H1 (cell line): ENCODE measurements around the gene LLGL1. TPM values are rescaled to one million over a fixed set of nuclear protein-coding genes. Genes with fewer than 3 reads are reported as not detected.

ENCODE experiments used
- CTCF ChIA-PET: fragments of 300-600 bp; sonication (Branson Sonifier 250); formaldehyde crosslinking; loops from one replicate; lab custom pipeline; 2021; ENCODE audit not compliant: partially characterized antibody; lab: Charles Lee
- POLR2A ChIA-PET: fragments of 300-600 bp; sonication (Branson Sonifier 250); formaldehyde crosslinking; loops from one replicate; lab custom pipeline; 2021; ENCODE audit warnings: inconsistent platforms; ENCODE audit not compliant: partially characterized antibody; lab: Charles Lee
- DNase-seq, 2 experiments: peaks; one replicate each; pipeline versions ENCODE4 v3.0.0 to v3.0.0-alpha.2; 2010 to 2022; ENCODE audit warnings: low spot score in 2 of 2, low read depth in 1 of 2, mixed read lengths in 1 of 2
- FAIRE-seq: peaks from 2 replicates; lab custom pipeline; 2011; peaks lifted over from hg19 to GRCh38; lab: Jason Lieb, UNC
- H2AFZ ChIP-seq: 2 replicates; pipeline ENCODE4 v1.8.1; 2012; ENCODE audit warnings: low read length, inconsistent platforms
- H2AK5ac ChIP-seq: 2 replicates; pipeline ENCODE4 v1.6.1; 2013; ENCODE audit warnings: low read depth, low read length
- H2BK120ac ChIP-seq: replicated peaks from 2 replicates; pipeline ENCODE3; 2013; ENCODE audit warnings: low read depth, low read length, inconsistent platforms
- H2BK12ac ChIP-seq: 2 replicates; pipeline ENCODE4 v1.6.1; 2013; ENCODE audit warnings: low read depth, low read length
- H2BK15ac ChIP-seq: 2 replicates; pipeline ENCODE4 v1.6.1; 2013; ENCODE audit warnings: low read length
- H2BK20ac ChIP-seq: 2 replicates; pipeline ENCODE4 v1.6.1; 2013; ENCODE audit warnings: low read length
- H2BK5ac ChIP-seq: 2 replicates; pipeline ENCODE4 v1.6.1; 2013; ENCODE audit warnings: low read depth, low read length
- H3K14ac ChIP-seq: 2 replicates; pipeline ENCODE4 v1.6.1; 2013; ENCODE audit warnings: inconsistent platforms; ENCODE audit not compliant: insufficient read length
- H3K18ac ChIP-seq: 2 replicates; pipeline ENCODE4 v1.6.1; 2013; ENCODE audit warnings: low read length; ENCODE audit errors: extremely low read depth
- H3K23ac ChIP-seq: 2 replicates; pipeline ENCODE4 v1.6.1; 2013; ENCODE audit warnings: inconsistent platforms; ENCODE audit not compliant: insufficient read length
- H3K23me2 ChIP-seq: 2 replicates; pipeline ENCODE4 v1.6.1; 2013; ENCODE audit warnings: low read depth, low read length
- H3K27ac ChIP-seq: 2 replicates; pipeline ENCODE4 v1.6.1; 2011; ENCODE audit warnings: low read depth, low read length, inconsistent platforms
- H3K27me3 ChIP-seq, 4 experiments: replicated peaks in 1 of 4; 1 replicate in 1 of 4; 2 replicates in 3 of 4; pipeline versions ENCODE4 v1.6.1 to v1.8.1; 2011 to 2013; ENCODE audit warnings: low read length in 3 of 4, mild to moderate bottlenecking in 3 of 4, inconsistent platforms in 2 of 4, mixed read lengths in 2 of 4, moderate library complexity in 1 of 4; ENCODE audit not compliant: control insufficient read depth in 3 of 4, insufficient read depth in 3 of 4; ENCODE audit errors: extremely low read depth in 1 of 4
- H3K36me3 ChIP-seq, 4 experiments: 2 replicates each; pipeline versions ENCODE4 v1.6.1 to v1.8.1; 2011 to 2013; ENCODE audit warnings: mild to moderate bottlenecking in 4 of 4, low read length in 3 of 4, moderate library complexity in 2 of 4, control low read depth in 1 of 4, inconsistent platforms in 1 of 4; ENCODE audit not compliant: insufficient read depth in 4 of 4, control insufficient read depth in 2 of 4
- H3K4ac ChIP-seq: replicated peaks from 2 replicates; pipeline ENCODE3; 2013; ENCODE audit warnings: low read length, low read depth, mixed read lengths, inconsistent platforms; ENCODE audit not compliant: insufficient read length
- H3K4me1 ChIP-seq, 4 experiments: replicated peaks in 1 of 4; 1 replicate in 1 of 4; 2 replicates in 3 of 4; pipeline versions ENCODE4 v1.6.1 to v1.8.1; 2011 to 2013; ENCODE audit warnings: low read length in 3 of 4, inconsistent platforms in 2 of 4, mixed read lengths in 1 of 4; ENCODE audit not compliant: insufficient read depth in 4 of 4, control insufficient read depth in 3 of 4
- H3K4me2 ChIP-seq, 2 experiments: 2 replicates each; pipeline versions ENCODE4 v1.6.1 to v1.8.1; 2011 to 2013; ENCODE audit warnings: low read depth in 2 of 2, low read length in 2 of 2, control low read depth in 1 of 2, inconsistent platforms in 1 of 2, mild to moderate bottlenecking in 1 of 2; ENCODE audit not compliant: insufficient read depth in 1 of 2
- H3K4me3 ChIP-seq, 4 experiments: fragments of 200-600, 300-600 bp in 1 of 4; sonication (generic), shearing (Covaris generic), sonication (Bioruptor Twin) in 1 of 4; 2 replicates each; pipeline versions ENCODE4 v1.5.1 to v1.8.1; 2011 to 2016; ENCODE audit warnings: low read length in 4 of 4, low read depth in 3 of 4, control low read depth in 2 of 4, inconsistent platforms in 2 of 4, mild to moderate bottlenecking in 2 of 4, mixed read lengths in 1 of 4, moderate library complexity in 1 of 4; ENCODE audit not compliant: insufficient read depth in 2 of 4; ENCODE audit errors: extremely low read depth in 1 of 4
- H3K56ac ChIP-seq: replicated peaks from 2 replicates; pipeline ENCODE3; 2013; ENCODE audit warnings: low read depth, mild to moderate bottlenecking, mixed read lengths, low read length, inconsistent platforms; ENCODE audit not compliant: insufficient read length
- H3K79me1 ChIP-seq: 2 replicates; pipeline ENCODE4 v1.6.1; 2013; ENCODE audit warnings: low read depth, low read length, control low read depth
- H3K79me2 ChIP-seq, 2 experiments: 2 replicates each; pipeline versions ENCODE4 v1.6.1 to v1.8.1; 2012 to 2013; ENCODE audit warnings: low read length in 2 of 2, mild to moderate bottlenecking in 2 of 2, inconsistent platforms in 1 of 2; ENCODE audit not compliant: insufficient read depth in 2 of 2, control insufficient read depth in 1 of 2
- H3K9ac ChIP-seq, 4 experiments: replicated peaks in 1 of 4; 1 replicate in 1 of 4; 2 replicates in 3 of 4; pipeline versions ENCODE4 v1.6.1 to v1.8.1; 2011 to 2013; ENCODE audit warnings: low read depth in 3 of 4, low read length in 3 of 4, control low read depth in 2 of 4, mild to moderate bottlenecking in 2 of 4, moderate library complexity in 2 of 4, inconsistent platforms in 1 of 4; ENCODE audit errors: extremely low read depth in 1 of 4
- H3K9me3 ChIP-seq, 2 experiments: 2 replicates each; pipeline versions ENCODE4 v1.6.1 to v1.8.1; 2012 to 2013; ENCODE audit warnings: mild to moderate bottlenecking in 2 of 2, moderate library complexity in 2 of 2, control low read depth in 1 of 2, inconsistent platforms in 1 of 2, low read depth in 1 of 2, low read length in 1 of 2, mixed read lengths in 1 of 2; ENCODE audit not compliant: insufficient read depth in 2 of 2
- H4K20me1 ChIP-seq, 2 experiments: replicated peaks in 1 of 2; 2 replicates each; pipeline versions ENCODE3 to v1.8.1; 2011 to 2013; ENCODE audit warnings: inconsistent platforms in 2 of 2, low read length in 2 of 2, mild to moderate bottlenecking in 1 of 2; ENCODE audit not compliant: insufficient read depth in 2 of 2, control insufficient read depth in 1 of 2
- H4K5ac ChIP-seq: 2 replicates; pipeline ENCODE4 v1.6.1; 2013; ENCODE audit warnings: low read length, low read depth, mixed read lengths, inconsistent platforms; ENCODE audit not compliant: insufficient read length
- H4K8ac ChIP-seq: 2 replicates; pipeline ENCODE4 v1.8.0; 2013; ENCODE audit warnings: mild to moderate bottlenecking, moderate library complexity, low read length, inconsistent platforms; ENCODE audit not compliant: insufficient read depth; ENCODE audit errors: extremely low read depth
- H4K91ac ChIP-seq: replicated peaks from 2 replicates; pipeline ENCODE3; 2013; ENCODE audit warnings: low read length, mixed read lengths, inconsistent platforms; ENCODE audit not compliant: insufficient read length
- BCL11A ChIP-seq, 2 experiments: IDR thresholded peaks; one replicate each; pipeline ENCODE4 v1.6.1; 2011; ENCODE audit warnings: low read depth in 2 of 2, low read length in 2 of 2, mild to moderate bottlenecking in 2 of 2
- BRCA1 ChIP-seq: IDR thresholded peaks from 2 replicates; pipeline ENCODE4 v1.6.1; 2012; ENCODE audit warnings: low read depth, low read length, improper control_type of control experiment
- CBX5 ChIP-seq: fragments of 300-800, 300-1000 bp; sonication (generic); IDR thresholded peaks from 2 replicates; pipeline ENCODE4 v1.7.1; 2016; ENCODE audit warnings: antibody characterized with exemption, low read length, low read depth
- EP300 ChIP-seq, 2 experiments: IDR thresholded peaks; 1 replicate in 1 of 2; 2 replicates in 1 of 2; pipeline ENCODE4 v1.6.1; 2011 to 2012; ENCODE audit warnings: low read depth in 2 of 2, low read length in 2 of 2, mild to moderate bottlenecking in 2 of 2, borderline replicate concordance in 1 of 2, inconsistent platforms in 1 of 2, moderate library complexity in 1 of 2
- HDAC6 ChIP-seq: IDR thresholded peaks from one replicate; pipeline ENCODE4 v1.7.1; 2012; ENCODE audit warnings: low read depth, mild to moderate bottlenecking, inconsistent platforms, low read length, moderate library complexity
- NRF1 ChIP-seq: IDR thresholded peaks from 2 replicates; pipeline ENCODE4 v1.6.1; 2011; ENCODE audit warnings: mild to moderate bottlenecking, low read depth, low read length, improper control_type of control experiment
- POLR2AphosphoS5 ChIP-seq: IDR thresholded peaks from 2 replicates; pipeline ENCODE4 v1.6.1; 2011; ENCODE audit warnings: low read depth, low read length
- POU5F1 ChIP-seq: IDR thresholded peaks from 2 replicates; pipeline ENCODE4 v1.6.1; 2011; ENCODE audit warnings: low read depth, mild to moderate bottlenecking, low read length, moderate library complexity
- RAD21 ChIP-seq, 2 experiments: IDR thresholded peaks in 1 of 2; conservative IDR thresholded peaks in 1 of 2; 2 replicates each; pipeline ENCODE4 v1.6.1; 2011; ENCODE audit warnings: low read depth in 2 of 2, low read length in 2 of 2, improper control_type of control experiment in 1 of 2, inconsistent platforms in 1 of 2, mild to moderate bottlenecking in 1 of 2, moderate library complexity in 1 of 2
- RNF2 ChIP-seq: fragments of 200-900, 300-1000 bp; sonication (generic); IDR thresholded peaks from 2 replicates; pipeline ENCODE4 v1.7.1; 2016; ENCODE audit warnings: borderline replicate concordance, low read depth, mild to moderate bottlenecking, antibody characterized with exemption, low read length; ENCODE audit not compliant: poor library complexity, severe bottlenecking; ENCODE audit errors: missing control alignments
- SIN3A ChIP-seq, 2 experiments: IDR thresholded peaks in 1 of 2; conservative IDR thresholded peaks in 1 of 2; 2 replicates each; pipeline ENCODE4 v1.6.1; 2011 to 2012; ENCODE audit warnings: low read length in 2 of 2, improper control_type of control experiment in 1 of 2, low read depth in 1 of 2, mild to moderate bottlenecking in 1 of 2
- SUZ12 ChIP-seq: fragments of 200-600 bp; sonication (generic); IDR thresholded peaks from 2 replicates; pipeline ENCODE4 v1.6.1; 2012; ENCODE audit warnings: mild to moderate bottlenecking, inconsistent platforms, low read length, moderate library complexity, mixed read lengths
- WGBS, 2 experiments: shearing (Covaris generic) in 1 of 2; methylation state at CpG; one replicate each; pipeline versions ENCODE4 v1.1.6 to v1.1.7; 2013 to 2015; ENCODE audit warnings: low lambda C conversion rate in 2 of 2, mixed read lengths in 2 of 2, inconsistent platforms in 1 of 2, low coverage in 1 of 2, missing lambda C conversion rate in 1 of 2; ENCODE audit not compliant: insufficient replicate concordance in 2 of 2, insufficient coverage in 1 of 2, insufficient read length in 1 of 2; ENCODE audit errors: extremely low coverage in 1 of 2, missing lambda C conversion rate in 1 of 2; 5-methylcytosine and 5-hydroxymethylcytosine counted together
- polyA plus RNA-seq, 7 experiments: library from polyadenylated mRNA; depleted of rRNA in 3 of 7; stranded (reverse) in 5 of 7; unstranded in 2 of 7; fragments of >200 nt in 5 of 7; fragments of 200-250 nt in 2 of 7; gene quantifications; 1 replicate in 5 of 7; 2 replicates in 1 of 7; 4 replicates in 1 of 7; pipeline versions ENCODE4 v1.2.1 to v1.2.3, GENCODE V29; 2011 to 2013; ENCODE audit warnings: missing spikeins in 2 of 7, mixed read lengths in 2 of 7
- total RNA-seq: library from RNA; stranded (reverse); fragmentation: NEBNext Ultra II Directional; extraction: Animal tissue kit (Norgen Biotek cat#: 25700); gene quantifications from 2 replicates; pipeline ENCODE4 v1.2.1, GENCODE V29; 2021
- TF ChIP-seq, protein P1 (sequence below): IDR thresholded peaks from 2 replicates; pipeline ENCODE4 v1.6.1; 2012; ENCODE audit warnings: inconsistent platforms

The LLGL1 gene
- total and polyA plus RNA-seq, 2 of the 8 experiments (the other 6 are each of a cell fraction or from before 2014, with no cell fraction given): 71.3 to 107 TPM

DNA sequence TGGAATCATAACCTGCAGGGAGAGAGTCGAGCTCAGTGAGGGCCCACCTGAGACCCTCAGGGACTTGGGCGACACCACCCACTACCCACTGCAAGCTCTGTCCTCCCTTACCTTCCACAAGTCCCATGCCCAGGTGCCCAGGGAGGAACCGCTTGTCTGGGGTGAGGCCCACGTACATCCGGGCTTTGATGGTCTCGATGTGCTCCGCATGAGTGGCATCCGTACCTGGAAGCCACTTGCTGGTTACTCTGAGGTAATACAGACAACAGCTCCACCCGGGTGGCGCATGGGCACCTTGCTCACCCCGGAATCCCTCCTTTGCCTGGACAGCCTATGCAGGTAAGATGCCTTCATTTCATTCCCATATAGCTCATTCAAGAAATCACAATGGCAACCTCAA, 59.9 kb downstream of the LLGL1 start:
- peaks cover 46 to 84% (median 72%) of the 10 kb centered on the region in 4 experiments for H3K36me3 ChIP-seq
- TF ChIP-seq HDAC6 (no peak), POLR2AphosphoS5 (no peak), POU5F1 (no peak), RNF2 (no peak), CBX5 (no peak), EP300 (IDR thresholded peaks at IDR 0.05; ENCODE audit: borderline replicate concordance in 1 of 2, low read depth in 2 of 2, low read length in 2 of 2) (no peak), NRF1 (no peak), SIN3A (conservative IDR thresholded peaks at IDR 0.05 in 1 of 2, IDR thresholded peaks at IDR 0.05 in 1 of 2; ENCODE audit: low read depth in 1 of 2, low read length in 2 of 2) (no peak), BCL11A (IDR thresholded peaks at IDR 0.05; ENCODE audit: low read depth in 2 of 2, low read length in 2 of 2) (no peak), SUZ12 (no peak), BRCA1 (no peak), RAD21 (IDR thresholded peaks at IDR 0.05 in 1 of 2, conservative IDR thresholded peaks at IDR 0.05 in 1 of 2; ENCODE audit: low read depth in 2 of 2, low read length in 2 of 2) (no peak)
- TF ChIP-seq, protein P1, sequence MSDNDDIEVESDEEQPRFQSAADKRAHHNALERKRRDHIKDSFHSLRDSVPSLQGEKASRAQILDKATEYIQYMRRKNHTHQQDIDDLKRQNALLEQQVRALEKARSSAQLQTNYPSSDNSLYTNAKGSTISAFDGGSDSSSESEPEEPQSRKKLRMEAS: no peak

More for the DNA sequence above, 59.9 kb downstream of the LLGL1 start:
- no peak overlapping the region for H2AK5ac ChIP-seq
- H4K20me1 ChIP-seq: peaks cover 3 to 7% of the 10 kb centered on the region in 2 experiments
- WGBS, 2 experiments: 93% methylated on average over 11 of the region's 11 CpGs; no CpG with 5 or more reads in 1 of the 2 experiments
- no peaks in the 10 kb centered on the region for H3K4me1 ChIP-seq
- H3K4me2 ChIP-seq: no peak overlapping the region
- no peak overlapping the region for H2BK12ac ChIP-seq
- no peak overlapping the region for H3K27ac ChIP-seq
- H3K9ac ChIP-seq: no peak overlapping the region
- H3K56ac ChIP-seq: no peak overlapping the region
- H4K8ac ChIP-seq: no peak overlapping the region; the same call in 1 of the 2 replicates
- no peak overlapping the region for H4K91ac ChIP-seq
- no peak overlapping the region for H2BK20ac ChIP-seq
- FAIRE-seq (no peak), DNase-seq (no peak)
- POLR2A ChIA-PET: interaction anchor here (0.6 to 1.8 kb wide), 4 partner anchors 8 to 61 kb away, joined by 3 to 4 read pairs (median 4); no protein-coding TSS in a partner anchor
- H3K14ac ChIP-seq: no peak overlapping the region
- no peak overlapping the region for H2BK5ac ChIP-seq
- no peak overlapping the region for H3K4ac ChIP-seq
- H2BK15ac ChIP-seq: no peak overlapping the region
- no peaks in the 10 kb centered on the region for H3K79me2 ChIP-seq
- H3K9me3 ChIP-seq: no peaks in the 10 kb centered on the region
- no peaks in the 10 kb centered on the region for H3K23me2 ChIP-seq
- no peak overlapping the region for H2BK120ac ChIP-seq
- no peaks in the 10 kb centered on the region for H3K27me3 ChIP-seq
- no peak overlapping the region for H3K18ac ChIP-seq
- H3K79me1 ChIP-seq: no peaks in the 10 kb centered on the region; the same call in 1 of the 2 replicates
- H3K4me3 ChIP-seq: no peak overlapping the region
- CTCF ChIA-PET: interaction anchor here (0.8 to 1.8 kb wide), 6 partner anchors 9 to 70 kb away, joined by 3 to 6 read pairs (median 4); no protein-coding TSS in a partner anchor
- no peak overlapping the region for H2AFZ ChIP-seq
- H3K23ac ChIP-seq: no peak overlapping the region
- no peak overlapping the region for H4K5ac ChIP-seq
